NB4 (cell line): ENCODE measurements around the gene AKR1C1.
"Not testable (repeated sequence)": the region's sequence is repeated elsewhere in the genome, so short reads cannot be mapped to it uniquely, and the experiment has no call there.

Experiments used
- DNase-seq: peaks from one replicate; pipeline ENCODE4 v3.0.0; 2010; ENCODE audit warnings: low read depth
- H3K4me3 ChIP-seq: one replicate; pipeline ENCODE4 v1.5.1; 2011; ENCODE audit warnings: mild to moderate bottlenecking, low read depth, low read length, moderate library complexity
- CTCF ChIP-seq: IDR thresholded peaks from one replicate; pipeline ENCODE4 v1.5.1; 2012; ENCODE audit warnings: low read depth, low read length
- MAX ChIP-seq: IDR thresholded peaks from 2 replicates; pipeline ENCODE4 v1.6.1; 2011; ENCODE audit warnings: low read depth, low read length
- MYC ChIP-seq: IDR thresholded peaks from 2 replicates; pipeline ENCODE4 v1.6.1; 2011; ENCODE audit warnings: low read depth, low read length
- POLR2A ChIP-seq: IDR thresholded peaks from 2 replicates; pipeline ENCODE4 v1.6.1; 2011; ENCODE audit warnings: mild to moderate bottlenecking; ENCODE audit not compliant: insufficient read length; ENCODE audit errors: extremely low read depth

The AKR1C1 gene

GRCh38 chr10:4934391-4934987 is 28.7 kb upstream of the AKR1C1 start:
- H3K4me3 ChIP-seq: no peak overlapping the region
- DNase-seq: no peak
- no peak for TF ChIP-seq MAX
- TF ChIP-seq CTCF: no peak
- no peak for TF ChIP-seq MYC
- TF ChIP-seq POLR2A: no peak

DNA sequence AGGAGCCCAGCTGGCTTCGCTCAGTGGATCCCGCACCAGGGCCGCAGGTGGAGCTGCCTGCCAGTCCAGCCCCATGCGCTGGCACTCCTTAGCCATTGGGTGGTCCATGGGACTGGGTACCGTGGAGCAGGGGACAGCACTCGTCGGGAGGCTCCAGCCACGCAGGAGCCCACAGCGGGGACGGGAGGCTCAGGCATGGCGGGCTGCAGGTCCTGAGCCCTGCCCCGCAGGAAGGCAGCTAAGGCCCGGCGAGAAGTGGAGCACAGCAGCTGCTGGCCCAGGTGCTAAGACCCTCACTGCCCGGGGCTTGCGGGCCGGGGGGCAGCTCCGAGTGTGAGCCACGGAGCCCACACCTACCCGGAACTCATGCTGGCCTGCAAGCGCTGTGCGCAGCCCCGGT is 25.9 kb upstream of the AKR1C1 start:
- no peak overlapping the region for H3K4me3 ChIP-seq
- TF ChIP-seq POLR2A (no peak), CTCF (no peak), MYC (no peak), MAX (no peak)

GRCh38 chr10:4939224-4940072 is 23.8 kb upstream of the AKR1C1 start:
- no peak for DNase-seq
- no peak overlapping the region for H3K4me3 ChIP-seq
- TF ChIP-seq MYC: no peak
- TF ChIP-seq POLR2A: no peak
- TF ChIP-seq MAX: no peak
- no peak for TF ChIP-seq CTCF

More for the DNA sequence above, 25.9 kb upstream of the AKR1C1 start:
- DNase-seq: no peak

DNA sequence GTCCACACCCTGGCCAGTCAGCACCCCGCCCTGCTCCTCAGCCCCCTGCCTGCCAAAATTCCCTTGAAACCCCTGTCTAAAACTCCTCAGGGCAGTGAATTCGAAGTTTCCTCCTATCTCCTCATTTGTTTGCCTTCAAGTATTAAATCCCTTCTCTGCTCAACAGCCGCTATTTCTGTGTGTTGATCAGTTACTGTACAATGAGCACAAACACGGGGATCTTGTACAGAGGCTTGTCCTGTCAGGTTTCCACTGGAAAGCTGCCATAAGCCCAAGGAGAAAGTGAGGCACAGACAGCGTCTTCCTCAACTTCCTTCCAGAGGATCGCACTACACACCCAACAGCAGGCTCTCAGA is 23.2 kb upstream of the AKR1C1 start:
- DNase-seq, H3K4me3 ChIP-seq: not testable (repeated sequence)

- not testable (repeated sequence) for DNase-seq, H3K4me3 ChIP-seq
Measured at GRCh38 chr10:4940909-4941308, 22.3 kb upstream of the AKR1C1 start.

DNA sequence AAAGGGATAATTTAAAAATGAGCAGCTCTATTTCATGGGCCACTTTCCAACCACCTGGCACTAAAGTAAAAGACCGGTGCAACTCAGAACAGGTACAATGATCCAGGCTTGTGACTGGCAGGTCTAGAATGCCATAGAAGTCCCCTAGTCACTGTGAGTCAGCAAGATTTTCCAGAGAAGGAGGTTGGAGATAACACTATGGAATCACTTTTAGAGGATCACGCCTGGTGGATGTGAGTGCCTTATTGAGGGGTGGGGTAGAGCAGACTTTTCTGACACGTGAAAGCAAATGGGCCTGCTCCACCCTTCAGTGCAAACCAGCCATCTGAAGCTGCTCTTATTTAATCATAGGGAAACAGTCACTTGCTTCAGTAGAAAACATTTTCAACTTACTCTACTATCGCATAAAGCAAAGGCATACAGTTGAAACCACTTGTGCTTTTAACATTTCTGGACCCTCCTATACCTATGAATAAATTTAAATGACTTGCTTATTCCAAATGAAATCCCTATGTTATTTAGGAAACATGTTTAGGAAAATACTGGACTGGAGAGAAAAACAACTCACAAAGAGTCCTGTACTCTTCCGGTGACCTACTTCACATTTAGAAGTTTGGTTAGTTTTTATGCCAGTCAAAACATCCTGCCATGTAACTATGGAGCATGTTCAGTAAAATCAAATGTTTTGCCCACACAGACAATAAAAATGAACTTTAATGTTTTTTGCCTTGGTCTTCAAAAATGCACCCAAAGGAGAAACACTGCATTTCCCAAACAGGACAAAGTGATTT is 21.5 kb upstream of the AKR1C1 start:
- H3K4me3 ChIP-seq: no peak overlapping the region
- TF ChIP-seq POLR2A: no peak
- no peak for TF ChIP-seq CTCF
- no peak for TF ChIP-seq MYC
- no peak for DNase-seq

- not testable (repeated sequence) for DNase-seq
Measured at GRCh38 chr10:4942931-4943330, 20.3 kb upstream of the AKR1C1 start.

DNA sequence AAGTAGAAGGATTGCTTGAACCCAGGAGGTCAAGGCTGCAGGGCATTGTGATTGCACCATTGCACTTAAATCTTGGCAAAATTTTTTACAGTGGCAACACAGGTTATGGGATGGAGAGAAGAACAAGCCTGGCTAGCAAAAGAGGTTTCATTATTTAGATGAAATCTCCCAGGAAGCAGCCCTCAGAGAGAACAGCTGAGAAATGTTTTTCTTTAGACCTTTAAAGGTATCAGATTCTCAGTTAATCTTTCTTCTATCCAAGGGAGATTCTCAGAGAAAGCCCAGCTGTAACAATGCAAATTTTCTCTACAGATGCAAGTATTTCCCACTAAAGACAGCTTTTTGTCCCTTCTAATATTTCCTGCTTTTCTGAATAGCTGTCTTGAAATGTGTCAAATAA is 19.8 kb upstream of the AKR1C1 start:
- DNase-seq, H3K4me3 ChIP-seq: not testable (repeated sequence)

More at GRCh38 chr10:4942931-4943330, 20.3 kb upstream of the AKR1C1 start:
- H3K4me3 ChIP-seq: not testable (repeated sequence)
